Muscle of leg (tissue), 11 donors: Measurements from ENCODE around the gene RAVER1. TPM values are rescaled to one million over a fixed set of nuclear protein-coding genes. Genes with fewer than 3 reads are reported as not detected.

Experiments
- DNase-seq: peaks from one replicate; pipeline ENCODE4 v3.0.0; 2013
- H3K27ac ChIP-seq: one replicate; pipeline ENCODE4 v1.5.1; 2013; ENCODE audit warnings: mild to moderate bottlenecking, low read length, control low read depth
- H3K27me3 ChIP-seq: one replicate; pipeline ENCODE4 v1.6.1; 2013; ENCODE audit warnings: low read length; ENCODE audit not compliant: control insufficient read depth, insufficient read depth
- H3K36me3 ChIP-seq: one replicate; pipeline ENCODE4 v1.6.1; 2013; ENCODE audit warnings: low read length; ENCODE audit not compliant: control insufficient read depth, insufficient read depth
- H3K4me1 ChIP-seq: one replicate; pipeline ENCODE4 v1.6.1; 2013; ENCODE audit warnings: low read length; ENCODE audit not compliant: control insufficient read depth, insufficient read depth
- H3K4me3 ChIP-seq: one replicate; pipeline ENCODE4 v1.5.1; 2013; ENCODE audit warnings: low read length, control low read depth
- H3K9me3 ChIP-seq: replicated peaks from 2 replicates; pipeline ENCODE4 v1.6.1; 2013; ENCODE audit warnings: low read depth, low read length; ENCODE audit not compliant: control insufficient read depth
- WGBS: methylation state at CpG from one replicate; pipeline ENCODE4 v1.1.5; 2013; ENCODE audit warnings: missing lambda C conversion rate; ENCODE audit not compliant: insufficient coverage; 5-methylcytosine and 5-hydroxymethylcytosine counted together
- polyA plus RNA-seq, 8 donors: library from polyadenylated mRNA; unstranded; fragments of 120-200 nt; gene quantifications; one replicate each; pipeline versions ENCODE4 v1.2.1 to v1.2.3, GENCODE V29; 2013; ENCODE audit warnings: inconsistent platforms in 1 of 8, low replicate concordance in 1 of 8; ENCODE audit not compliant: insufficient read length in 8 of 8, insufficient read depth in 1 of 8
- total RNA-seq: library from RNA; stranded (reverse); fragments of 120-200 nt; gene quantifications from one replicate; pipeline ENCODE4 v1.2.4, GENCODE V29; 2013

The RAVER1 gene
- total and polyA plus RNA-seq, 9 donors = 4.4 to 21.7 (median 17.4) TPM

GRCh38 chr19:10320602-10321416, 12.5 kb downstream of the RAVER1 start:
- 85% methylated on average over 19 of the region's 32 CpGs for WGBS
- peaks cover 3% of the 10 kb centered on the region for H3K4me1 ChIP-seq
- no peak for DNase-seq

DNA sequence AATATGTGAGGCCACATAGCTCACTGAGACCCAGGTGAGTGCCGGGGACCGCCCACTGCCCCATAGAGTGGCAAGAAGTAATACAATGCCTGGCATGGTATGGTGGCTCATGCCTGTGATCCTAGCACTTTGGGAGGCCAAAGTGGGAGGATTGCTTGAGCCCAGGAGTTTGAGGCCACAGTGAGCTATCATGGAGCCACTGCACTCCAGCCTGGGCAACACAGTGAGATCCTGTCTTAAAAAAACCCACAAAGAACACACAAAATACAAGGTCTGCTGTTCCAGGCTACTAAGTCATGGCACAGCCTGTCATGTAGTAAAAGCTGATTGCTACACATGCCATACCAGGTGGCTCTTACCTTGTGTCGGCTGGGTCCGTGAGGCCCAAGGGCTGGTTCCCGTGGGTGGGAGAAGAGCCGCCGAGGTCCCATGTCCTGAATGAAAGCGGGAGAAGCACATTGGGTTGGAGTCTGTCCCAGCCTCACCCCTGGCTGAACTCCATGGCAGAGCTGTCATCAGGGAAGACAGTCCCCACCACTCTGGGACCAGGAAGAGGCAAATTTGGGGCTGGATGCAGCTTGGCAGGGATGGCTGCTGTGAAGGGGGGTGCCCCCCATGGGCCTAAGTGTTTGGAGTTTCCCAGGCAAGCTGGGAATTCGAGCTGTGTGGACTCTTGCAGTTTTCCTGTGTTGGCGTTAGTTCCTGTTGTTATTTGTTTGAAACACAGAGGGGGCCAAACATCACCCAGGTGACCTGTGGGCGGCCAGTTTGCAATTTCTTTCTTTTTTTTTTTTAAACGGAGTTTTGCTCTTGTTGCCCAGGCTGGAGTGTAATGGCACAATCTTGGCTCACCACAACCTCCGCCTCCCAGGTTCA, 14.3 kb downstream of the RAVER1 start:
- 87% methylated on average over 10 of the region's 13 CpGs for WGBS
- Histone ChIP-seq H3K36me3 (peaks cover 65% of the 10 kb centered on the region), H3K27ac (no peak overlapping the region)

More at GRCh38 chr19:10320602-10321416, 12.5 kb downstream of the RAVER1 start:
- Histone ChIP-seq H3K27me3 (no peaks in the 10 kb centered on the region), H3K4me3 (no peak overlapping the region), H3K27ac (no peak overlapping the region), H3K36me3 (peaks cover 78% of the 10 kb centered on the region), H3K9me3 (no peaks in the 10 kb centered on the region)

GRCh38 chr19:10317857-10318462, 15.4 kb downstream of the RAVER1 start:
- 93% methylated on average over 10 of the region's 15 CpGs for WGBS

More for the DNA sequence above, 14.3 kb downstream of the RAVER1 start:
- no peaks in the 10 kb centered on the region for H3K9me3 ChIP-seq
- no peak overlapping the region for H3K4me3 ChIP-seq
- DNase-seq = no peak
- no peaks in the 10 kb centered on the region for H3K27me3 ChIP-seq
- H3K4me1 ChIP-seq = peaks cover 3% of the 10 kb centered on the region

GRCh38 chr19:10317045-10317856, 16.1 kb downstream of the RAVER1 start:
- no peak for DNase-seq
- Histone ChIP-seq H3K36me3 (peaks cover 47% of the 10 kb centered on the region), H3K27ac (no peak overlapping the region), H3K4me3 (no peak overlapping the region), H3K9me3 (no peaks in the 10 kb centered on the region), H3K4me1 (peaks cover 3% of the 10 kb centered on the region), H3K27me3 (no peaks in the 10 kb centered on the region)
- 83% methylated on average over 10 of the region's 29 CpGs for WGBS

More at GRCh38 chr19:10317857-10318462, 15.4 kb downstream of the RAVER1 start:
- Histone ChIP-seq H3K4me3 (no peak overlapping the region), H3K27me3 (no peaks in the 10 kb centered on the region), H3K36me3 (peaks cover 55% of the 10 kb centered on the region), H3K27ac (no peak overlapping the region), H3K4me1 (peaks cover 3% of the 10 kb centered on the region), H3K9me3 (no peaks in the 10 kb centered on the region)
- DNase-seq = no peak

GRCh38 chr19:10316229-10317044, 16.9 kb downstream of the RAVER1 start:
- Histone ChIP-seq H3K9me3 (no peaks in the 10 kb centered on the region), H3K27ac (no peak overlapping the region), H3K4me3 (no peak overlapping the region), H3K27me3 (no peaks in the 10 kb centered on the region), H3K36me3 (peaks cover 40% of the 10 kb centered on the region), H3K4me1 (peaks cover 3% of the 10 kb centered on the region)
- 66% methylated on average over 17 of the region's 19 CpGs for WGBS
- no peak for DNase-seq

- Histone ChIP-seq H3K27ac (no peak within 1 kb of the TSS), H3K9me3 (no peaks in the 10 kb centered on the region), H3K4me1 (peaks cover 3% of the 10 kb centered on the region), H3K36me3 (peaks cover 36% of the 10 kb centered on the region), H3K4me3 (peak within 1 kb of the TSS; percentile 89), H3K27me3 (no peaks in the 10 kb centered on the region)
- WGBS = 1% methylated on average over 50 of the region's 55 CpGs
- peak; percentile 91 for DNase-seq
Measured at GRCh38 chr19:10315335-10316214, 17.8 kb downstream of the RAVER1 start, which contains the start of gene FDX2. Gene FDX2, minus strand, starts transcription at chr19:10316015. Its CDS starts 19 bp downstream, at chr19:10315996.

GRCh38 chr19:10309423-10309822, 23.9 kb downstream of the RAVER1 start, which contains the start of gene ZGLP1:
Gene ZGLP1, minus strand, starts transcription at chr19:10309815.
- 93% methylated on average over 17 of the region's 24 CpGs for WGBS
- no peak within 1 kb of the TSS for H3K27ac ChIP-seq
- no peak within 1 kb of the TSS for H3K4me3 ChIP-seq
- H3K27me3 ChIP-seq = no peaks in the 10 kb centered on the region
- no peaks in the 10 kb centered on the region for H3K4me1 ChIP-seq
- peaks cover 15% of the 10 kb centered on the region for H3K36me3 ChIP-seq
- H3K9me3 ChIP-seq = no peaks in the 10 kb centered on the region
- no peak for DNase-seq

DNA sequence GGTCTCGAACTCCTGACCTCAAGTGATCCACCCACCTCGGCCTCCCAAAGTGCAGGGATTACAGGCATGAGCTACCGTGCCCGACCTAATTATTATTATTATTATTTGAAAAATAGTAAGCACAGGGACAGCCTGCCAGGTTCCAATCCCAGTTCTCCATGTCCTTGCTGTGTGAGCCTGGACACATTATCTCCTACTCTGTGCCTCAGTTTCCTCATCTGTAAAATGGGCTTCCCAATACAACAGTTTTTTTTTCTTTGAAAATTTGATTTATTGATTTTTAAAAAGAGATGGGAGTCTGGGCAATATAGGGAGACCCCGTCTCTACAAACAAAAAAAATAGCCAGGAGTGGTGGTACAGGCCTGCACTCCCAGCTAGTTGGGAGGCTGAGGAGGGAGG, 27.0 kb downstream of the RAVER1 start:
- Histone ChIP-seq H3K9me3 (no peaks in the 10 kb centered on the region), H3K27ac (no peak overlapping the region), H3K4me3 (no peak overlapping the region), H3K36me3 (peaks cover 17% of the 10 kb centered on the region), H3K4me1 (no peaks in the 10 kb centered on the region), H3K27me3 (peaks cover 3% of the 10 kb centered on the region)
- 100% methylated on average over 1 of the region's 5 CpGs for WGBS
- DNase-seq = no peak
